HL-60/S4 (cell line): Measurements from ENCODE around the gene XDH.

Experiments
- in situ Hi-C: fragments of 300-500 bp; cut with MboI; formaldehyde crosslinking; loops from 2 replicates; pipeline ENCODE4 v1.14.3; 2022; ENCODE audit warnings: low sequenced_read_pairs

The XDH gene

GRCh38 chr2:31414601-31415241 lies at the start of gene XDH:
Gene XDH, minus strand, starts transcription at chr2:31414742. Its CDS starts 76 bp downstream, at chr2:31414666.
- in situ Hi-C loops, result no loop called here

- in situ Hi-C loops, result no loop called here
Observed at GRCh38 chr2:31457651-31458050, 43.1 kb upstream of the XDH start.

DNA sequence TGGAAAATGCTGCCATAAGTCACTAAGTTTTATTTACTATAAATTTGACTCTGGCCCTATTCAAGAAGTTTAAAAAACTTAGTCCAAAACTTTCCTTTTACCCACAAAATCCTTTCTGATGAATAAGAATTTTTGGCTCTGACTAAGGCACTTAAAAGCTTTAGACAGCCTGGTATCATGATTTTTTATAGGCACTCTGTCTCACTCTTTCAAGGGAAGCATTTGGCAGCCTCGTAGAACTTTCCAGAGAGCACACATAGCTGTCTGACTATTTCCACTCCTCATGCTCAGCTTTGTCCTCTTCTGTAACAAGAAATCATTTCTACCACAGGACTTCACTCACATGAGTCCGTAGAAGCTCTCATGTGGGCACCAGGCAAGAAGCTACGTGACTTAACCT lies 32.3 kb upstream of the XDH start:
- in situ Hi-C loops, result no loop called here

- in situ Hi-C loops, result no loop called here
Observed at GRCh38 chr2:31442376-31442775, 27.8 kb upstream of the XDH start.

- in situ Hi-C loops, result no loop called here
Observed at GRCh38 chr2:31440764-31441163, 26.2 kb upstream of the XDH start.

DNA sequence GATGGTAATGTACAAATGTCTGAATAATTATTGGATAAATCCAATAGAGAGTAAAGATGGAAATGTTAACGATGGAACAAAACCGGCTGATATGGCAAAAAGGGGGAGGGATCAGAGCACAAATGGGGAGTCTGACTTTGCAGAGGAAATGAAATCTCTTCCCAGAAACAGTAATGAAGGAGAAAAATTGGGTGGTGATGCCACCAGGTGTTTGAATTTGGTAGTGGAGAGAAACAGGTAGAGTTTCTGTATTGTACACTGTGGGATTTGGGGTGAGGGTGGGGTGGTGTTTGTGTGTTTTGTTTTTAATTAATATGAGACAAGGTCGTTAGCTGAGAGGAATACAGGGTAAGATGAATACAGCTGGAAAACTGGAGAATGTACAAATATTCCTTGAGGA lies 20.4 kb upstream of the XDH start:
- in situ Hi-C loops, result no loop called here

GRCh38 chr2:31433541-31433940 lies 19.0 kb upstream of the XDH start:
- in situ Hi-C loops, result no loop called here

GRCh38 chr2:31430439-31431165 lies 16.1 kb upstream of the XDH start:
- in situ Hi-C loops, result no loop called here

- in situ Hi-C loops, result no loop called here
Observed at GRCh38 chr2:31429759-31430438, 15.4 kb upstream of the XDH start.

DNA sequence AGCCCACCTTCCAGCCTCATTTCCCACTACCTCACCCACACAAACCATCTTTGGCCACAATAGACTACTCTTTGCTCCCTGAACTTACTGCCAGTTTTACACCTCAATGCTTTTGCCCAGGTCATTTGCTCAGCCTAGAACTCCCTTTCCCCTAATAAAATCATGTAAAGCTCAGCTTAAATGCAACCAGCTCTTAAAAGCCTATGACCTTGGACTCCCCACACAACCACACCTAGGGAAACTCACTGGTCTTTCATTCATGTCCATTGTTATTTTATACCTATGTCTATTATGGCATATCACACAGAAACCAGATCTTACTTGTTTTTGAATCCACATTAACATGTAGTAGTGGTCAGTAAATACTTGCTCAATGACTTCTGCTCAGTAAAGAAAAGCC lies 14.5 kb upstream of the XDH start:
- in situ Hi-C loops, result no loop called here

- in situ Hi-C loops, result no loop called here
Observed at GRCh38 chr2:31428001-31428418, 13.5 kb upstream of the XDH start.

GRCh38 chr2:31426096-31426495 lies 11.6 kb upstream of the XDH start:
- in situ Hi-C loops, result no loop called here

DNA sequence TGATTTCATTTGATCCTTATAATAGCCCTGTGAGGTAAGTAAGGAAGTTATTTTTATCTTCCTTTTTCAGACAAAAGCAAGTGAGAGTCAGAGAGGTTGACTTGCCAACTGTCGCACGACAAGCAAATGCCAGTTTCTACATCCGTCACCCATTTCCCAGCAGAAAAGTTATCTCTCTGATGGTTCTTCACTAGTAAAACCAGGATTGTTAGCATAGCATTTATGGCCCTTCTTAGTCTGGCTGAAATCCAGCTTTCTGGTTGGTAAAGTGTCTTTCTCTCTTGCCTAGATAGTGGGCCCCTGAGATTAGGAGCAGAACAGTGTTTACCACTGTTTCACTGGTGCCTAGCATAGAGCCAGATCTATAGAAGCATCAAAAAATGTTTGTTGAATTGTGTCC lies 7.1 kb upstream of the XDH start:
- in situ Hi-C loops, result no loop called here

- in situ Hi-C loops, result no loop called here
Observed at GRCh38 chr2:31420936-31421335, 6.4 kb upstream of the XDH start.

GRCh38 chr2:31419386-31419785 lies 4.8 kb upstream of the XDH start:
- in situ Hi-C loops, result no loop called here

GRCh38 chr2:31415421-31415820 lies 879 bp upstream of the XDH start:
- in situ Hi-C loops, result no loop called here

DNA sequence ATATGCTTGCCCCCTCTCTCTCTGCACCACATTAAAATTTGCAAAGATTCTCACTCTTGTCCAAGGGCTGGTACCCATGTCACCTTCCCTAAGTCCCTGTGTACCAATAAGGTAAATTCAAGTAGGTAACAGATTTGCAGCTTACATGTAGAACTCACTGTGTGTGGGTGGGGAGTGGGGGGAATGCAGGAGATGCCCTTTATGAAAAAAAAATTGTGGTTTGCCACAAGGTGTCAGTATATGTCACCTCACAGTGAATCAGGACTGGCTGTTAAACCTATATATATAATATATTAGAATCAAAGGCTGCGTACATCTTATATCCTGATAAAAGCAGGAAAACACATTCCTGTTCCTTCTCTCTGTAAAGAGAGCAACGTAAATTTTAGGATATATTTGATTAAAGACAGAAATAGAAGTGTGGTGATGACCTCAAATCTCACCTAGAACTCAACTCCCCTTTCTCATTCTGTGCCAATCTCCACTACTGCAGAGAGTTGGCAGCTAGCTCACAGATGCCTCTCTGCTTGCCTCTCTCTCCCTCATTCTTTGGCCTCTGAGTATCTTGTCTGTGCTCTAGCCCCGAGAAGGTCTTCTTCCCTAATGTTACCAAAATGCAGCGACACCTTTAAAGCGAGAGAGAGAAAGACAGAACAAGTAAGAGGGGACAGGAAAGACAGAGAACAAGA lies 536 bp downstream of the XDH start:
- in situ Hi-C loops, result no loop called here

DNA sequence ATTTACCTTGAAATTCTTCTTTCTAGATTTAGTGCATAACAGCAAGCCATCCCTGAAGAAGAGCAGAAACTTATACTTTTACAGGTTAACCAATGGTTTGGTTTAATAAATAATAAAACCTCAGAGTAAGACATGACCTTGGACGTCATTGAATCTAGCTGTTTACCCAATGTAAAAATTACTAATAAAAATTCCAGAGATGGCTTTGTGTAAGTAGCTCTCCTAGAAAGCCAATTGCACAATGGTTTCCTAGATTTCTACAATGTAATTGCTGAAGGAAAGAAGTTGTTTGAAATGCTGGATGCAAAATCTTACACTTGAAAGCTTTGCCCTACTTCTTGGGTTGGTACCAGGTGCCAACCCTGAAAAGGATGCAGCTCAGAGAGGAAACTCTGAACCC lies 1.5 kb downstream of the XDH start:
- in situ Hi-C loops, result no loop called here

DNA sequence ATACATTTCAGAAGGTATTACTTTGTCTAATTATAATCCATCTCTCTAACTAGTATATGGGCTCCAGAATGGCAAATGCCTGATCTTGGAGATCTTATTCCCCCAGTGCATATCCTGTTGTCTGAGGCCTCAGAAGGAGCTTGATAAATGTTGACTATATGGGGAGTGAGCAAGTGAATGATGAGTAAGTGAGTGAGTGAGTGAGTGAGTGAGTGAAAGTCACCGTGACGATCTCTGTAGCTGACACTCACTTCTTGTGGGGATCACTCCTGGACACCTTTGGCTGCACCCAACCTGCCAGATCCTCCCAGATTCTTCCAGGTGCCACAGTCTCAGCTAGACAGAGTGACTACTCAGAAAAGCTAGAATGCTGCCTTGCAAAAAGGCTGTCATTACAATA lies 2.8 kb downstream of the XDH start:
- in situ Hi-C loops, result no loop called here

- in situ Hi-C loops, result no loop called here
Observed at GRCh38 chr2:31406593-31407385, 7.8 kb downstream of the XDH start.

DNA sequence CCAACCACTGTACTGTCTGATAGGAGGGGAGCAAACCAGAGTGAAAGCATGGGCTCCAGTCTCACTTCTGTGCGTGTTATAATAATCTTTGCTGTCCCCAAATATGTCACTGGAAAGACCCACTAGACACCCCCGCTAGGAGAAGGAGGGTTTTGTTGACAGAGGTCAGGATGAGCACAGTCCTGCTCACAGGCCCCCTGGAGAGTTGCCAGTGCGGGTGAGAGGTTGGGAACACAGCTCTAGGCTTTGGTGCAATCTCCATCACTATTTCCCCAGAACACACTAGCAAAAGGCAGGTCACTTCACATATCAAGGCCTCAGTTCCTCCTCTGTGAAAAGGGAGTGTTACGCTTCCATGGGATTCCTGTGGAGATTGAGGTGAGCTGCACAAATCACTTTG lies 9.7 kb downstream of the XDH start:
- in situ Hi-C loops, result no loop called here
